ENCODE measurements around the gene BTBD18. TPM values are rescaled to one million over a fixed set of nuclear protein-coding genes. Genes with fewer than 3 reads are reported as not detected.

Gene BTBD18
- polyA plus RNA-seq, 1 donor (not counting 4 experiments of a cell fraction or from before 2014, with no cell fraction given): not detected

- Histone ChIP-seq H3K9ac (ENCODE audit: control insufficient read depth, extremely low read depth, insufficient read depth, low read length) (no peak overlapping the region), H3K27me3 (ENCODE audit: control insufficient read depth, extremely low read depth, insufficient read depth, low read length) (no peaks in the 10 kb centered on the region), H3K79me2 (ENCODE audit: control insufficient read depth, insufficient read depth, low read length) (peaks cover 16% of the 10 kb centered on the region), H4K20me1 (ENCODE audit: control insufficient read depth, extremely low read depth, insufficient read depth, low read length) (no peaks in the 10 kb centered on the region), H3K4me3 (ENCODE audit: control insufficient read depth in 2 of 3, extremely low read depth in 1 of 3, insufficient read depth in 2 of 3, low read depth in 1 of 3, low read length in 3 of 3) (no peak overlapping the region), H3K9me1 (ENCODE audit: control insufficient read depth, extremely low read depth, insufficient read depth, low read length) (no peaks in the 10 kb centered on the region), H3K4me2 (ENCODE audit: control insufficient read depth, extremely low read depth, insufficient read depth, low read depth, low read length) (no peak overlapping the region), H3K36me3 (ENCODE audit: control insufficient read depth in 2 of 2, extremely low read depth in 1 of 2, insufficient read depth in 2 of 2, low read length in 2 of 2) (peaks cover 15 to 16% of the 10 kb centered on the region in 2 experiments), H3K9me3 (ENCODE audit: control insufficient read depth, low read depth, low read length) (no peaks in the 10 kb centered on the region), H3K4me1 (ENCODE audit: control insufficient read depth, extremely low read depth, insufficient read depth, low read length) (peaks cover 8% of the 10 kb centered on the region), H3K27ac (ENCODE audit: control insufficient read depth, insufficient read depth, low read length) (no peak overlapping the region), H2AFZ (ENCODE audit: control insufficient read depth, low read length) (no peak overlapping the region)
- TF ChIP-seq EZH2 (IDR thresholded peaks at IDR 0.05; ENCODE audit: low read length): no peak
- no peak for TF ChIP-seq CTCF (optimal IDR thresholded peaks at IDR 0.05 in 1 of 3, IDR thresholded peaks at IDR 0.05 in 1 of 3, conservative IDR thresholded peaks at IDR 0.05 in 1 of 3; ENCODE audit: extremely low read depth in 1 of 3, insufficient read depth in 2 of 3, low read length in 3 of 3)
- FAIRE-seq (no peak), DNase-seq (ENCODE audit: low read depth, low spot score) (no peak)
- dilution Hi-C loops (cut with MboI; ENCODE audit: extremely low pct_ligation_motif_present, low sequenced_read_pairs): no loop called here
Observed at GRCh38 chr11:57745206-57745605, 6.4 kb downstream of the BTBD18 start.

- no peak for DNase-seq (ENCODE audit: low read depth, low spot score)
- Histone ChIP-seq H3K27me3 (ENCODE audit: control insufficient read depth, extremely low read depth, insufficient read depth, low read length) (no peaks in the 10 kb centered on the region), H3K4me2 (ENCODE audit: control insufficient read depth, extremely low read depth, insufficient read depth, low read depth, low read length) (no peak overlapping the region), H3K27ac (ENCODE audit: control insufficient read depth, insufficient read depth, low read length) (no peak overlapping the region), H3K9me3 (ENCODE audit: control insufficient read depth, low read depth, low read length) (no peaks in the 10 kb centered on the region), H3K9me1 (ENCODE audit: control insufficient read depth, extremely low read depth, insufficient read depth, low read length) (no peaks in the 10 kb centered on the region), H3K4me1 (ENCODE audit: control insufficient read depth, extremely low read depth, insufficient read depth, low read length) (peaks cover 8% of the 10 kb centered on the region), H3K79me2 (ENCODE audit: control insufficient read depth, insufficient read depth, low read length) (peaks cover 16% of the 10 kb centered on the region), H3K36me3 (ENCODE audit: control insufficient read depth in 2 of 2, extremely low read depth in 1 of 2, insufficient read depth in 2 of 2, low read length in 2 of 2) (peaks cover 15 to 16% of the 10 kb centered on the region in 2 experiments), H3K9ac (ENCODE audit: control insufficient read depth, extremely low read depth, insufficient read depth, low read length) (no peak overlapping the region), H2AFZ (ENCODE audit: control insufficient read depth, low read length) (no peak overlapping the region), H3K4me3 (ENCODE audit: control insufficient read depth in 2 of 3, extremely low read depth in 1 of 3, insufficient read depth in 2 of 3, low read depth in 1 of 3, low read length in 3 of 3) (no peak overlapping the region), H4K20me1 (ENCODE audit: control insufficient read depth, extremely low read depth, insufficient read depth, low read length) (no peaks in the 10 kb centered on the region)
- TF ChIP-seq CTCF (optimal IDR thresholded peaks at IDR 0.05 in 1 of 3, IDR thresholded peaks at IDR 0.05 in 1 of 3, conservative IDR thresholded peaks at IDR 0.05 in 1 of 3; ENCODE audit: extremely low read depth in 1 of 3, insufficient read depth in 2 of 3, low read length in 3 of 3) (no peak), EZH2 (IDR thresholded peaks at IDR 0.05; ENCODE audit: low read length) (no peak)
- dilution Hi-C loops (cut with MboI; ENCODE audit: extremely low pct_ligation_motif_present, low sequenced_read_pairs): no loop called here
- FAIRE-seq: no peak
Observed at GRCh38 chr11:57744357-57744756, 7.3 kb downstream of the BTBD18 start.

Data from keratinocyte (primary cell).